ENCODE measurements around the gene APPBP2.
A peak's percentile ranks its signal among the peaks of the same experiment; 100 is the strongest.
"Not testable (repeated sequence)": the region's sequence is repeated elsewhere in the genome, so short reads cannot be mapped to it uniquely, and the experiment has no call there.

APPBP2 gene

GRCh38 chr17:60442271-60443173 is 83.5 kb downstream of the APPBP2 start:
- no peak overlapping the region for H3K4me3 ChIP-seq (replicated peaks in 1 of 2; ENCODE audit: low read depth in 2 of 2, low read length in 2 of 2)
- DNase-seq (ENCODE audit: low read depth in 2 of 2): peak in 1 of 2 donors; percentile 60
- no peak for TF ChIP-seq CTCF (IDR thresholded peaks at IDR 0.05; ENCODE audit: low read depth, low read length)

- peak; percentile 68 to 69 for DNase-seq (ENCODE audit: low read depth in 2 of 2)
- H3K4me3 ChIP-seq (replicated peaks in 1 of 2; ENCODE audit: low read depth in 2 of 2, low read length in 2 of 2): no peak overlapping the region
- no peak for TF ChIP-seq CTCF (IDR thresholded peaks at IDR 0.05; ENCODE audit: low read depth, low read length)
These were observed 86.5 kb downstream of the APPBP2 start for GRCh38 chr17:60439501-60439900.

- TF ChIP-seq CTCF (IDR thresholded peaks at IDR 0.05; ENCODE audit: low read depth, low read length): no peak
- DNase-seq (ENCODE audit: low read depth in 2 of 2): no peak
- no peak overlapping the region for H3K4me3 ChIP-seq (replicated peaks in 1 of 2; ENCODE audit: low read depth in 2 of 2, low read length in 2 of 2)
These were observed 89.4 kb downstream of the APPBP2 start for GRCh38 chr17:60436676-60437075.

GRCh38 chr17:60435244-60436167 is 90.5 kb downstream of the APPBP2 start:
- peak overlapping the region in 1 of 2 donors; percentile 12 for H3K4me3 ChIP-seq (replicated peaks in 1 of 2; ENCODE audit: low read depth in 2 of 2, low read length in 2 of 2)
- peak; percentile 95 to 96 for DNase-seq (ENCODE audit: low read depth in 2 of 2)
- TF ChIP-seq CTCF (IDR thresholded peaks at IDR 0.05; ENCODE audit: low read depth, low read length): peak; percentile 87

- not testable (repeated sequence) for H3K4me3 ChIP-seq (replicated peaks in 1 of 2; ENCODE audit: low read depth in 2 of 2, low read length in 2 of 2); DNase-seq (ENCODE audit: low read depth in 2 of 2)
These were observed 92.7 kb downstream of the APPBP2 start for GRCh38 chr17:60433021-60433997.

- not testable (repeated sequence) for DNase-seq (ENCODE audit: low read depth in 2 of 2); H3K4me3 ChIP-seq (replicated peaks in 1 of 2; ENCODE audit: low read depth in 2 of 2, low read length in 2 of 2)
These were observed 95.5 kb downstream of the APPBP2 start for GRCh38 chr17:60430561-60430960.

GRCh38 chr17:60428491-60428890 is 97.6 kb downstream of the APPBP2 start:
- not testable (repeated sequence) for DNase-seq (ENCODE audit: low read depth in 2 of 2); H3K4me3 ChIP-seq (replicated peaks in 1 of 2; ENCODE audit: low read depth in 2 of 2, low read length in 2 of 2)
